H1 (cell line): Measurements from ENCODE around the gene LRRK1. TPM values are rescaled to one million over a fixed set of nuclear protein-coding genes. Genes with fewer than 3 reads are reported as not detected.

Experiments used
- CTCF ChIA-PET: fragments of 300-600 bp; sonication (Branson Sonifier 250); formaldehyde crosslinking; loops from one replicate; lab custom pipeline; 2021; ENCODE audit not compliant: partially characterized antibody; lab: Charles Lee
- POLR2A ChIA-PET: fragments of 300-600 bp; sonication (Branson Sonifier 250); formaldehyde crosslinking; loops from one replicate; lab custom pipeline; 2021; ENCODE audit warnings: inconsistent platforms; ENCODE audit not compliant: partially characterized antibody; lab: Charles Lee
- DNase-seq, 2 experiments: peaks; one replicate each; pipeline versions ENCODE4 v3.0.0 to v3.0.0-alpha.2; 2010 to 2022; ENCODE audit warnings: low spot score in 2 of 2, low read depth in 1 of 2, mixed read lengths in 1 of 2
- FAIRE-seq: peaks from 2 replicates; lab custom pipeline; 2011; peaks lifted over from hg19 to GRCh38; lab: Jason Lieb, UNC
- H2AFZ ChIP-seq: 2 replicates; pipeline ENCODE4 v1.8.1; 2012; ENCODE audit warnings: low read length, inconsistent platforms
- H2AK5ac ChIP-seq: 2 replicates; pipeline ENCODE4 v1.6.1; 2013; ENCODE audit warnings: low read depth, low read length
- H2BK120ac ChIP-seq: replicated peaks from 2 replicates; pipeline ENCODE3; 2013; ENCODE audit warnings: low read depth, low read length, inconsistent platforms
- H2BK12ac ChIP-seq: 2 replicates; pipeline ENCODE4 v1.6.1; 2013; ENCODE audit warnings: low read depth, low read length
- H2BK15ac ChIP-seq: 2 replicates; pipeline ENCODE4 v1.6.1; 2013; ENCODE audit warnings: low read length
- H2BK20ac ChIP-seq: 2 replicates; pipeline ENCODE4 v1.6.1; 2013; ENCODE audit warnings: low read length
- H2BK5ac ChIP-seq: 2 replicates; pipeline ENCODE4 v1.6.1; 2013; ENCODE audit warnings: low read depth, low read length
- H3K14ac ChIP-seq: 2 replicates; pipeline ENCODE4 v1.6.1; 2013; ENCODE audit warnings: inconsistent platforms; ENCODE audit not compliant: insufficient read length
- H3K18ac ChIP-seq: 2 replicates; pipeline ENCODE4 v1.6.1; 2013; ENCODE audit warnings: low read length; ENCODE audit errors: extremely low read depth
- H3K23ac ChIP-seq: 2 replicates; pipeline ENCODE4 v1.6.1; 2013; ENCODE audit warnings: inconsistent platforms; ENCODE audit not compliant: insufficient read length
- H3K23me2 ChIP-seq: 2 replicates; pipeline ENCODE4 v1.6.1; 2013; ENCODE audit warnings: low read depth, low read length
- H3K27ac ChIP-seq: 2 replicates; pipeline ENCODE4 v1.6.1; 2011; ENCODE audit warnings: low read depth, low read length, inconsistent platforms
- H3K27me3 ChIP-seq, 4 experiments: replicated peaks in 1 of 4; 1 replicate in 1 of 4; 2 replicates in 3 of 4; pipeline versions ENCODE4 v1.6.1 to v1.8.1; 2011 to 2013; ENCODE audit warnings: low read length in 3 of 4, mild to moderate bottlenecking in 3 of 4, inconsistent platforms in 2 of 4, mixed read lengths in 2 of 4, moderate library complexity in 1 of 4; ENCODE audit not compliant: control insufficient read depth in 3 of 4, insufficient read depth in 3 of 4; ENCODE audit errors: extremely low read depth in 1 of 4
- H3K36me3 ChIP-seq, 4 experiments: 2 replicates each; pipeline versions ENCODE4 v1.6.1 to v1.8.1; 2011 to 2013; ENCODE audit warnings: mild to moderate bottlenecking in 4 of 4, low read length in 3 of 4, moderate library complexity in 2 of 4, control low read depth in 1 of 4, inconsistent platforms in 1 of 4; ENCODE audit not compliant: insufficient read depth in 4 of 4, control insufficient read depth in 2 of 4
- H3K4ac ChIP-seq: replicated peaks from 2 replicates; pipeline ENCODE3; 2013; ENCODE audit warnings: low read length, low read depth, mixed read lengths, inconsistent platforms; ENCODE audit not compliant: insufficient read length
- H3K4me1 ChIP-seq, 4 experiments: replicated peaks in 1 of 4; 1 replicate in 1 of 4; 2 replicates in 3 of 4; pipeline versions ENCODE4 v1.6.1 to v1.8.1; 2011 to 2013; ENCODE audit warnings: low read length in 3 of 4, inconsistent platforms in 2 of 4, mixed read lengths in 1 of 4; ENCODE audit not compliant: insufficient read depth in 4 of 4, control insufficient read depth in 3 of 4
- H3K4me2 ChIP-seq, 2 experiments: 2 replicates each; pipeline versions ENCODE4 v1.6.1 to v1.8.1; 2011 to 2013; ENCODE audit warnings: low read depth in 2 of 2, low read length in 2 of 2, control low read depth in 1 of 2, inconsistent platforms in 1 of 2, mild to moderate bottlenecking in 1 of 2; ENCODE audit not compliant: insufficient read depth in 1 of 2
- H3K4me3 ChIP-seq, 4 experiments: fragments of 200-600, 300-600 bp in 1 of 4; sonication (generic), shearing (Covaris generic), sonication (Bioruptor Twin) in 1 of 4; 2 replicates each; pipeline versions ENCODE4 v1.5.1 to v1.8.1; 2011 to 2016; ENCODE audit warnings: low read length in 4 of 4, low read depth in 3 of 4, control low read depth in 2 of 4, inconsistent platforms in 2 of 4, mild to moderate bottlenecking in 2 of 4, mixed read lengths in 1 of 4, moderate library complexity in 1 of 4; ENCODE audit not compliant: insufficient read depth in 2 of 4; ENCODE audit errors: extremely low read depth in 1 of 4
- H3K56ac ChIP-seq: replicated peaks from 2 replicates; pipeline ENCODE3; 2013; ENCODE audit warnings: low read depth, mild to moderate bottlenecking, mixed read lengths, low read length, inconsistent platforms; ENCODE audit not compliant: insufficient read length
- H3K79me1 ChIP-seq: 2 replicates; pipeline ENCODE4 v1.6.1; 2013; ENCODE audit warnings: low read depth, low read length, control low read depth
- H3K79me2 ChIP-seq, 2 experiments: 2 replicates each; pipeline versions ENCODE4 v1.6.1 to v1.8.1; 2012 to 2013; ENCODE audit warnings: low read length in 2 of 2, mild to moderate bottlenecking in 2 of 2, inconsistent platforms in 1 of 2; ENCODE audit not compliant: insufficient read depth in 2 of 2, control insufficient read depth in 1 of 2
- H3K9ac ChIP-seq, 4 experiments: replicated peaks in 1 of 4; 1 replicate in 1 of 4; 2 replicates in 3 of 4; pipeline versions ENCODE4 v1.6.1 to v1.8.1; 2011 to 2013; ENCODE audit warnings: low read depth in 3 of 4, low read length in 3 of 4, control low read depth in 2 of 4, mild to moderate bottlenecking in 2 of 4, moderate library complexity in 2 of 4, inconsistent platforms in 1 of 4; ENCODE audit errors: extremely low read depth in 1 of 4
- H3K9me3 ChIP-seq, 2 experiments: 2 replicates each; pipeline versions ENCODE4 v1.6.1 to v1.8.1; 2012 to 2013; ENCODE audit warnings: mild to moderate bottlenecking in 2 of 2, moderate library complexity in 2 of 2, control low read depth in 1 of 2, inconsistent platforms in 1 of 2, low read depth in 1 of 2, low read length in 1 of 2, mixed read lengths in 1 of 2; ENCODE audit not compliant: insufficient read depth in 2 of 2
- H4K20me1 ChIP-seq, 2 experiments: replicated peaks in 1 of 2; 2 replicates each; pipeline versions ENCODE3 to v1.8.1; 2011 to 2013; ENCODE audit warnings: inconsistent platforms in 2 of 2, low read length in 2 of 2, mild to moderate bottlenecking in 1 of 2; ENCODE audit not compliant: insufficient read depth in 2 of 2, control insufficient read depth in 1 of 2
- H4K5ac ChIP-seq: 2 replicates; pipeline ENCODE4 v1.6.1; 2013; ENCODE audit warnings: low read length, low read depth, mixed read lengths, inconsistent platforms; ENCODE audit not compliant: insufficient read length
- H4K8ac ChIP-seq: 2 replicates; pipeline ENCODE4 v1.8.0; 2013; ENCODE audit warnings: mild to moderate bottlenecking, moderate library complexity, low read length, inconsistent platforms; ENCODE audit not compliant: insufficient read depth; ENCODE audit errors: extremely low read depth
- H4K91ac ChIP-seq: replicated peaks from 2 replicates; pipeline ENCODE3; 2013; ENCODE audit warnings: low read length, mixed read lengths, inconsistent platforms; ENCODE audit not compliant: insufficient read length
- CHD1 ChIP-seq: IDR thresholded peaks from 2 replicates; pipeline ENCODE4 v1.6.1; 2012; ENCODE audit warnings: low read depth, low read length, improper control_type of control experiment
- RNF2 ChIP-seq: fragments of 200-900, 300-1000 bp; sonication (generic); IDR thresholded peaks from 2 replicates; pipeline ENCODE4 v1.7.1; 2016; ENCODE audit warnings: borderline replicate concordance, low read depth, mild to moderate bottlenecking, antibody characterized with exemption, low read length; ENCODE audit not compliant: poor library complexity, severe bottlenecking; ENCODE audit errors: missing control alignments
- SAP30 ChIP-seq: fragments of 300-600 bp; sonication (generic); IDR thresholded peaks from 2 replicates; pipeline ENCODE4 v1.7.1; 2012; ENCODE audit warnings: low read length, moderate library complexity, mild to moderate bottlenecking, inconsistent platforms; ENCODE audit not compliant: insufficient read depth, insufficient replicate concordance
- WGBS, 2 experiments: shearing (Covaris generic) in 1 of 2; methylation state at CpG; one replicate each; pipeline versions ENCODE4 v1.1.6 to v1.1.7; 2013 to 2015; ENCODE audit warnings: low lambda C conversion rate in 2 of 2, mixed read lengths in 2 of 2, inconsistent platforms in 1 of 2, low coverage in 1 of 2, missing lambda C conversion rate in 1 of 2; ENCODE audit not compliant: insufficient replicate concordance in 2 of 2, insufficient coverage in 1 of 2, insufficient read length in 1 of 2; ENCODE audit errors: extremely low coverage in 1 of 2, missing lambda C conversion rate in 1 of 2; 5-methylcytosine and 5-hydroxymethylcytosine counted together
- polyA plus RNA-seq, 7 experiments: library from polyadenylated mRNA; depleted of rRNA in 3 of 7; stranded (reverse) in 5 of 7; unstranded in 2 of 7; fragments of >200 nt in 5 of 7; fragments of 200-250 nt in 2 of 7; gene quantifications; 1 replicate in 5 of 7; 2 replicates in 1 of 7; 4 replicates in 1 of 7; pipeline versions ENCODE4 v1.2.1 to v1.2.3, GENCODE V29; 2011 to 2013; ENCODE audit warnings: missing spikeins in 2 of 7, mixed read lengths in 2 of 7
- total RNA-seq: library from RNA; stranded (reverse); fragmentation: NEBNext Ultra II Directional; extraction: Animal tissue kit (Norgen Biotek cat#: 25700); gene quantifications from 2 replicates; pipeline ENCODE4 v1.2.1, GENCODE V29; 2021

The LRRK1 gene
- total and polyA plus RNA-seq, 2 of the 8 experiments (the other 6 are each of a cell fraction or from before 2014, with no cell fraction given), result 1.2 to 3.6 TPM

DNA sequence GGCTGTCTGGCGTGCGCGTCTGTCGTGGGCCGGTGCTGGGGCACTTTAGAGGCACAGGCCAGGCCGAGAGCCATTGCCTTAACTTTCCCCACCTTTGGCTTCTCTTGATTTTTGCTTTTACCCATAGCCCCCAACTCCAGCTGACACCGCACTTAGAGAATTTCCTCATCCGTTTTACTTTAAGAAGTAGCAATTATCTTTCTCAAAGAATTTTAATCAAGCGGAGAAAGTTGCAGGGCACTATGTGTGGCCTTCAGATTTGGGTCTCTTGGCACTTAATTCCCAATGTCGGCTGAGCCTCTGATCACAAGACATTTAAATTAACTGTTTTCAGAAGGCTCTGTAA is 38.3 kb upstream of the LRRK1 start:
- ChIA-PET CTCF (interaction anchor here (0.6 to 5.3 kb wide), 4 partner anchors 13 to 135 kb away, joined by 3 to 34 read pairs (median 18); partner anchors contain the start of gene LRRK1), POLR2A (interaction anchor here (0.7 to 2.0 kb wide), 2 partner anchors 8 to 78 kb away, joined by 3 to 4 read pairs; no protein-coding TSS in a partner anchor)
- Histone ChIP-seq H3K9me3 (no peaks in the 10 kb centered on the region), H2BK5ac (no peak overlapping the region), H3K18ac (no peak overlapping the region), H3K23me2 (peaks cover 12% of the 10 kb centered on the region; the same call in 1 of the 2 replicates), H3K79me1 (no peaks in the 10 kb centered on the region), H3K4ac (no peak overlapping the region), H3K9ac (no peak overlapping the region), H3K4me2 (peak overlapping the region; percentile 64 to 79), H3K56ac (no peak overlapping the region), H4K91ac (no peak overlapping the region), H2BK15ac (no peak overlapping the region), H4K8ac (peak overlapping the region; percentile 53; the same call in 1 of the 2 replicates), H3K79me2 (no peaks in the 10 kb centered on the region), H3K14ac (no peak overlapping the region), H3K27me3 (peaks cover 16 to 52% (median 48%) of the 10 kb centered on the region in 4 experiments), H2BK12ac (0 out of 2 replicates have a peak overlapping the region, but pooled peaks have one; percentile 17), H2AK5ac (no peak overlapping the region), H3K4me3 (peak overlapping the region; percentile 37 to 59 (median 46); a peak in 6 of 8 replicates), H2BK120ac (no peak overlapping the region), H3K27ac (no peak overlapping the region), H3K4me1 (peaks cover 0 to 14% (median 8%) of the 10 kb centered on the region in 4 experiments; a peak in 5 of 7 replicates), H4K5ac (no peak overlapping the region), H2AFZ (no peak overlapping the region), H4K20me1 (no peaks in the 10 kb centered on the region), H2BK20ac (no peak overlapping the region), H3K23ac (no peak overlapping the region), H3K36me3 (no peaks in the 10 kb centered on the region; a peak in 1 of 8 replicates)
- 31% methylated on average over 10 of the region's 10 CpGs; no CpG with 5 or more reads in 1 of the 2 experiments for WGBS, 2 experiments
- FAIRE-seq (no peak), DNase-seq (no peak)
- no peak for TF ChIP-seq RNF2
- no peak for TF ChIP-seq SAP30
- no peak for TF ChIP-seq CHD1
